H9 (cell line): Measurements from ENCODE around the gene KPNA2. TPM values are rescaled to one million over a fixed set of nuclear protein-coding genes. Genes with fewer than 3 reads are reported as not detected.

ENCODE experiments used
- DNase-seq: peaks from one replicate; pipeline ENCODE4 v3.0.0-alpha.2; 2017
- H2AFZ ChIP-seq: one replicate; pipeline ENCODE4 v1.6.1; 2013; ENCODE audit warnings: mild to moderate bottlenecking, low read length, control low read depth, moderate library complexity
- H2AK5ac ChIP-seq: 2 replicates; pipeline ENCODE4 v1.6.1; 2013; ENCODE audit warnings: low read length, control low read depth, mixed read lengths; ENCODE audit not compliant: insufficient read length
- H2BK120ac ChIP-seq: one replicate; pipeline ENCODE4 v1.6.1; 2013; ENCODE audit warnings: low read depth, mild to moderate bottlenecking, low read length, control low read depth, inconsistent platforms; ENCODE audit not compliant: poor library complexity, severe bottlenecking
- H2BK12ac ChIP-seq: 2 replicates; pipeline ENCODE4 v1.6.1; 2013; ENCODE audit warnings: low read length, control low read depth, mixed read lengths, low read depth; ENCODE audit not compliant: insufficient read length
- H2BK15ac ChIP-seq: 2 replicates; pipeline ENCODE4 v1.6.1; 2013; ENCODE audit warnings: low read depth, low read length, control low read depth
- H2BK20ac ChIP-seq: one replicate; pipeline ENCODE4 v1.6.1; 2013; ENCODE audit warnings: low read depth, mild to moderate bottlenecking, low read length, control low read depth, inconsistent platforms; ENCODE audit not compliant: poor library complexity, severe bottlenecking
- H2BK5ac ChIP-seq: 2 replicates; pipeline ENCODE4 v1.6.1; 2013; ENCODE audit warnings: low read length, control low read depth, mixed read lengths; ENCODE audit not compliant: insufficient read length
- H3K14ac ChIP-seq: 2 replicates; pipeline ENCODE4 v1.6.1; 2013; ENCODE audit warnings: low read length, control low read depth; ENCODE audit not compliant: insufficient read depth
- H3K18ac ChIP-seq: 2 replicates; pipeline ENCODE4 v1.6.1; 2013; ENCODE audit warnings: low read depth, mild to moderate bottlenecking, mixed read lengths, low read length, control low read depth; ENCODE audit not compliant: insufficient read length
- H3K23ac ChIP-seq: 2 replicates; pipeline ENCODE4 v1.6.1; 2013; ENCODE audit warnings: low read length, control low read depth, mixed read lengths, low read depth; ENCODE audit not compliant: insufficient read length
- H3K23me2 ChIP-seq: 2 replicates; pipeline ENCODE4 v1.6.1; 2013; ENCODE audit warnings: low read depth, mild to moderate bottlenecking, mixed read lengths, low read length, control low read depth; ENCODE audit not compliant: insufficient read length, poor library complexity, severe bottlenecking
- H3K27ac ChIP-seq: 2 replicates; pipeline ENCODE4 v1.5.1; 2013; ENCODE audit warnings: low read length, control low read depth, mixed read lengths, low read depth; ENCODE audit not compliant: insufficient read length
- H3K27me3 ChIP-seq: 2 replicates; pipeline ENCODE4 v1.6.1; 2013; ENCODE audit warnings: low read length, control low read depth, inconsistent platforms; ENCODE audit not compliant: insufficient read depth
- H3K4ac ChIP-seq: 2 replicates; pipeline ENCODE4 v1.6.1; 2013; ENCODE audit warnings: low read depth, mild to moderate bottlenecking, control low read depth, inconsistent platforms, low read length, moderate library complexity
- H3K4me1 ChIP-seq: 2 replicates; pipeline ENCODE4 v1.6.1; 2013; ENCODE audit warnings: low read length, control low read depth, inconsistent platforms; ENCODE audit not compliant: insufficient read depth
- H3K4me2 ChIP-seq: 2 replicates; pipeline ENCODE4 v1.6.1; 2013; ENCODE audit warnings: low read length, control low read depth, mixed read lengths; ENCODE audit not compliant: insufficient read length, insufficient read depth
- H3K56ac ChIP-seq: 2 replicates; pipeline ENCODE4 v1.6.1; 2013; ENCODE audit warnings: low read depth, mild to moderate bottlenecking, mixed read lengths, low read length, control low read depth; ENCODE audit not compliant: insufficient read length
- H3K79me1 ChIP-seq: 2 replicates; pipeline ENCODE4 v1.6.1; 2013; ENCODE audit warnings: low read depth, mild to moderate bottlenecking, moderate library complexity, low read length, control low read depth, inconsistent platforms; ENCODE audit not compliant: insufficient read depth, poor library complexity, severe bottlenecking
- H3K79me2 ChIP-seq: 2 replicates; pipeline ENCODE4 v1.6.1; 2013; ENCODE audit warnings: low read length, control low read depth, inconsistent platforms; ENCODE audit not compliant: insufficient read depth
- H3K9ac ChIP-seq: 2 replicates; pipeline ENCODE4 v1.6.1; 2013; ENCODE audit warnings: low read length, control low read depth, mixed read lengths; ENCODE audit not compliant: insufficient read length; ENCODE audit errors: extremely low read depth
- H3K9me3 ChIP-seq: one replicate; pipeline ENCODE4 v1.6.1; 2013; ENCODE audit warnings: low read depth, low read length, inconsistent platforms; ENCODE audit not compliant: control insufficient read depth
- H3T11ph ChIP-seq: one replicate; pipeline ENCODE4 v1.6.1; 2013; ENCODE audit warnings: mild to moderate bottlenecking, low read length, control low read depth, inconsistent platforms
- H4K20me1 ChIP-seq: one replicate; pipeline ENCODE4 v1.6.1; 2013; ENCODE audit not compliant: control insufficient read depth, insufficient read length, insufficient read depth
- H4K5ac ChIP-seq: 2 replicates; pipeline ENCODE4 v1.6.1; 2013; ENCODE audit warnings: low read depth, mild to moderate bottlenecking, mixed read lengths, low read length, control low read depth; ENCODE audit not compliant: insufficient read length
- H4K8ac ChIP-seq: replicated peaks from 2 replicates; pipeline ENCODE4 v1.6.1; 2013; ENCODE audit warnings: low read length, control low read depth, mixed read lengths, low read depth; ENCODE audit not compliant: insufficient read length
- H4K91ac ChIP-seq: 2 replicates; pipeline ENCODE4 v1.6.1; 2013; ENCODE audit warnings: low read depth, mild to moderate bottlenecking, moderate library complexity, mixed read lengths, low read length, control low read depth; ENCODE audit not compliant: insufficient read length
- H3K27ac Mint-ChIP-seq, 3 experiments: 2 replicates in 2 of 3; 3 replicates in 1 of 3; pipeline ENCODE4 v1.8.0; 2020 to 2021; ENCODE audit warnings: mixed read lengths in 3 of 3, mild to moderate bottlenecking in 1 of 3, moderate library complexity in 1 of 3
- H3K27me3 Mint-ChIP-seq: 2 replicates; pipeline ENCODE4 v1.8.0; 2021; ENCODE audit warnings: low read depth, mild to moderate bottlenecking, moderate library complexity, mixed read lengths
- H3K36me3 Mint-ChIP-seq, 3 experiments: 2 replicates in 2 of 3; 3 replicates in 1 of 3; pipeline ENCODE4 v1.8.0; 2020 to 2021; ENCODE audit warnings: low read depth in 3 of 3, mixed read lengths in 3 of 3; ENCODE audit not compliant: insufficient read depth in 1 of 3
- H3K4me1 Mint-ChIP-seq, 2 experiments: 2 replicates each; pipeline ENCODE4 v1.8.0; 2020; ENCODE audit warnings: mixed read lengths in 2 of 2
- H3K4me3 Mint-ChIP-seq, 2 experiments: 2 replicates in 1 of 2; 3 replicates in 1 of 2; pipeline ENCODE4 v1.8.0; 2020 to 2021; ENCODE audit warnings: mild to moderate bottlenecking in 2 of 2, mixed read lengths in 2 of 2, moderate library complexity in 1 of 2
- H3K9me3 Mint-ChIP-seq, 2 experiments: 2 replicates in 1 of 2; 3 replicates in 1 of 2; pipeline ENCODE4 v1.8.0; 2020; ENCODE audit warnings: mild to moderate bottlenecking in 2 of 2, mixed read lengths in 2 of 2, moderate library complexity in 1 of 2
- CTCF ChIP-seq: fragments of 200-600 bp; sonication (generic); conservative IDR thresholded peaks from 3 replicates; pipeline ENCODE4 v1.8.0; 2021; ENCODE audit warnings: antibody characterized with exemption, mild to moderate bottlenecking
- WGBS: extraction: QIAGEN DNeasy Blood & Tissue Kit; methylation state at CpG from one replicate; pipeline ENCODE4 v1.1.7; 2013; ENCODE audit warnings: missing lambda C conversion rate, low lambda C conversion rate, mixed read lengths; ENCODE audit not compliant: insufficient read length; ENCODE audit errors: extremely low coverage; 5-methylcytosine and 5-hydroxymethylcytosine counted together
- total RNA-seq: library from RNA; stranded (reverse); gene quantifications from 2 replicates; pipeline ENCODE4 v1.2.1, GENCODE V29; 2021

The KPNA2 gene
- total RNA-seq, 1 experiment from 2014 or later: 432 TPM

- no peak overlapping the region for H3K14ac ChIP-seq
- H2BK12ac ChIP-seq: no peak overlapping the region
- H3K4ac ChIP-seq: no peak overlapping the region
- H3K4me2 ChIP-seq: no peak overlapping the region
- no peaks in the 10 kb centered on the region for H3K23me2 ChIP-seq
- peaks cover 37 to 43% (median 40%) of the 10 kb centered on the region in 3 experiments for H3K36me3 Mint-ChIP-seq
- no peaks in the 10 kb centered on the region for H3K4me1 ChIP-seq
- H3K27ac ChIP-seq: no peak overlapping the region
- H3K9me3 Mint-ChIP-seq: peaks cover 0 to 3% of the 10 kb centered on the region in 2 experiments; a peak in 1 of 5 replicates
- peak overlapping the region; percentile 97 to 99 for H3K4me3 Mint-ChIP-seq
- H3K23ac ChIP-seq: no peak overlapping the region
- no peak overlapping the region for H4K91ac ChIP-seq
- peaks cover 18% of the 10 kb centered on the region for H3K79me2 ChIP-seq
- no peak overlapping the region for H2BK120ac ChIP-seq
- no peak overlapping the region for H2BK20ac ChIP-seq
- H3K79me1 ChIP-seq: no peaks in the 10 kb centered on the region
- peak overlapping the region in 1 of 3 experiments; percentile 99; a peak in 1 of 7 replicates for H3K27ac Mint-ChIP-seq
- H3K4me1 Mint-ChIP-seq: peaks cover 31 to 42% of the 10 kb centered on the region in 2 experiments
- no peak overlapping the region for H3T11ph ChIP-seq
- no peak for TF ChIP-seq CTCF
- WGBS: no CpG with 5 or more reads among the region's 27 CpGs
- no peak overlapping the region for H2BK15ac ChIP-seq
- no peaks in the 10 kb centered on the region for H3K9me3 ChIP-seq
- H3K18ac ChIP-seq: no peak overlapping the region
- H3K56ac ChIP-seq: no peak overlapping the region
- H3K9ac ChIP-seq: no peak overlapping the region
- no peak overlapping the region for H2BK5ac ChIP-seq
- H4K5ac ChIP-seq: no peak overlapping the region
- no peak overlapping the region for H2AK5ac ChIP-seq
- H2AFZ ChIP-seq: no peak overlapping the region
- no peaks in the 10 kb centered on the region for H3K27me3 ChIP-seq
- no peak overlapping the region for H4K8ac ChIP-seq
- DNase-seq: peak; percentile 98
- H3K27me3 Mint-ChIP-seq: no peaks in the 10 kb centered on the region
- no peaks in the 10 kb centered on the region for H4K20me1 ChIP-seq
These were observed 408 bp upstream of the KPNA2 start for GRCh38 chr17:68035131-68035522.
